ENCODE measurements around the gene BTBD9.

- TF ChIP-seq POLR2A (IDR thresholded peaks at IDR 0.05; ENCODE audit: low read length), result no peak
- TF ChIP-seq GATA1 (IDR thresholded peaks at IDR 0.05; ENCODE audit: low read depth, low read length), result no peak
These were observed 3.7 kb downstream of the BTBD9 start for GRCh38 chr6:38636027-38636426.

Data from erythroblast (primary cell).